NCI-H1417 treated with DMSO at 0.1 percent for 48 hours (cell line): Measurements from ENCODE around the gene LRP8.

Experiments used
- DNase-seq: peaks from one replicate; lab custom pipeline; 2025; lab: John Stamatoyannopoulos, UW

The LRP8 gene

GRCh38 chr1:53259932-53260331 lies 67.9 kb downstream of the LRP8 start:
- DNase-seq = no peak

GRCh38 chr1:53258216-53258615 lies 69.7 kb downstream of the LRP8 start:
- no peak for DNase-seq

- DNase-seq = no peak
Observed at GRCh38 chr1:53257454-53258081, 70.3 kb downstream of the LRP8 start.

- no peak for DNase-seq
Observed at GRCh38 chr1:53256511-53257453, 71.1 kb downstream of the LRP8 start.

- no peak for DNase-seq
Observed at GRCh38 chr1:53255031-53255430, 72.8 kb downstream of the LRP8 start.

GRCh38 chr1:53254011-53254640 lies 73.7 kb downstream of the LRP8 start:
- no peak for DNase-seq

- DNase-seq = no peak
Observed at GRCh38 chr1:53250325-53250724, 77.5 kb downstream of the LRP8 start.

- DNase-seq = no peak
Observed at GRCh38 chr1:53249706-53250105, 78.2 kb downstream of the LRP8 start.

- DNase-seq = no peak
Observed at GRCh38 chr1:53246261-53247134, 81.4 kb downstream of the LRP8 start.

- DNase-seq = no peak
Observed at GRCh38 chr1:53244141-53244540, 83.7 kb downstream of the LRP8 start.

GRCh38 chr1:53242381-53242780 lies 85.5 kb downstream of the LRP8 start:
- DNase-seq = no peak

GRCh38 chr1:53241828-53242227 lies 86.0 kb downstream of the LRP8 start:
- DNase-seq = no peak

- DNase-seq = peak; percentile 71
Observed at GRCh38 chr1:53238197-53239155, 89.4 kb downstream of the LRP8 start, which contains the start of gene MAGOH. MAGOH (minus strand) TSS chr1:53238518; CDS start chr1:53238448, 70 bp downstream.

GRCh38 chr1:53237638-53238037 lies 90.2 kb downstream of the LRP8 start:
- no peak for DNase-seq

GRCh38 chr1:53220962-53221286 lies 106.9 kb downstream of the LRP8 start:
- no peak for DNase-seq

- peak; percentile 77 for DNase-seq
Observed at GRCh38 chr1:53220171-53220961, 107.5 kb downstream of the LRP8 start, which contains the start of gene CZIB. CZIB (minus strand) TSS chr1:53220634; CDS start chr1:53220575, 59 bp downstream.

GRCh38 chr1:53219711-53220110 lies 108.2 kb downstream of the LRP8 start:
- DNase-seq = no peak

- DNase-seq = no peak
Observed at GRCh38 chr1:53218201-53218600, 109.7 kb downstream of the LRP8 start.

GRCh38 chr1:53214376-53214940 lies 113.4 kb downstream of the LRP8 start:
- DNase-seq = no peak
